K562 (cell line): ENCODE results near the gene ATXN1. TPM values are rescaled to one million over a fixed set of nuclear protein-coding genes. Genes with fewer than 3 reads are reported as not detected.

Experiments used
- COPS2 ChIP-seq: fragments of 450-650 bp; conservative IDR thresholded peaks from 2 replicates; pipeline ENCODE4 v1.6.1; 2016; ENCODE audit warnings: mild to moderate bottlenecking, moderate library complexity
- CREB1 ChIP-seq, 2 experiments: sonication (generic) in 1 of 2; formaldehyde crosslinking in 1 of 2; IDR thresholded peaks; 2 replicates each; pipeline versions ENCODE4 v1.6.1 to v1.8.0; 2012 to 2022; ENCODE audit warnings: inconsistent platforms in 1 of 2, mild to moderate bottlenecking in 1 of 2, missing genetic modification reagents in 1 of 2, moderate library complexity in 1 of 2
- GABPB1 ChIP-seq: sonication (generic); formaldehyde crosslinking; IDR thresholded peaks from 2 replicates; pipeline ENCODE4 v1.8.0; 2022; ENCODE audit warnings: mild to moderate bottlenecking, missing genetic modification reagents
- PRPF4 ChIP-seq: fragments of 200-400 bp; formaldehyde crosslinking; IDR thresholded peaks from one replicate; pipeline ENCODE4 v1.6.1; 2017; ENCODE audit warnings: low read length, low read depth, mild to moderate bottlenecking; ENCODE audit not compliant: insufficient read depth, poor library complexity, severe bottlenecking
- SMAD3 ChIP-seq: fragments of 450-650 bp; formaldehyde crosslinking; conservative IDR thresholded peaks from 2 replicates; pipeline ENCODE4 v1.4.0; 2020; ENCODE audit warnings: mild to moderate bottlenecking
- SMC3 ChIP-seq: conservative IDR thresholded peaks from 2 replicates; pipeline ENCODE4 v1.6.1; 2011; ENCODE audit warnings: low read depth, low read length, improper control_type of control experiment; ENCODE audit not compliant: insufficient read depth
- XRCC3 ChIP-seq: fragments of 450-650 bp; IDR thresholded peaks from 2 replicates; pipeline ENCODE4 v1.6.1; 2017; ENCODE audit warnings: mild to moderate bottlenecking, moderate library complexity
- XRCC5 ChIP-seq: fragments of 200-400 bp; formaldehyde crosslinking; IDR thresholded peaks from 2 replicates; pipeline ENCODE4 v1.6.1; 2017; ENCODE audit warnings: low read depth, mild to moderate bottlenecking, low read length
- polyA plus RNA-seq, 8 experiments: library from polyadenylated mRNA; depleted of rRNA in 4 of 8; stranded (reverse) in 5 of 8; unstranded in 3 of 8; fragments of >200 nt; fragmentation: Nextera tagmentation in 2 of 8; fragmentation: Illumina TruSeq in 1 of 8; extraction: Ambion mirVana in 2 of 8; extraction: Trizol in 1 of 8; gene quantifications; 2 replicates each; pipeline versions ENCODE4 v1.2.1 to v1.2.3, GENCODE V29; 2011 to 2014; ENCODE audit warnings: inconsistent platforms in 1 of 8, missing spikeins in 1 of 8
- total RNA-seq, 7 experiments: library from RNA; depleted of rRNA in 6 of 7; stranded (reverse); fragments of >200 nt in 6 of 7; fragmentation: Illumina TruSeq in 2 of 7; extraction: Trizol in 2 of 7; gene quantifications; 2 replicates each; pipeline versions ENCODE4 v1.2.1 to v1.2.3, GENCODE V29; 2011 to 2021; ENCODE audit warnings: low replicate concordance in 1 of 7
- TF ChIP-seq, protein P1 (sequence below): fragments of 200-800 bp; sonication (Bioruptor generic); IDR thresholded peaks from 2 replicates; pipeline ENCODE4 v1.6.1; 2017; ENCODE audit warnings: missing genetic modification characterization, missing compliant biosample characterization
- TF ChIP-seq, protein P2 (sequence below): fragments of 250-450 bp; sonication (Bioruptor Pico); IDR thresholded peaks from 2 replicates; pipeline ENCODE4 v1.8.0; 2022; ENCODE audit warnings: moderate library complexity, mild to moderate bottlenecking, inconsistent platforms

Gene ATXN1
- total and polyA plus RNA-seq, 9 of the 15 experiments (the other 6 are each of a cell fraction or from before 2014, with no cell fraction given) = under 0.01 to 1.2 (median 0.58) TPM

DNA sequence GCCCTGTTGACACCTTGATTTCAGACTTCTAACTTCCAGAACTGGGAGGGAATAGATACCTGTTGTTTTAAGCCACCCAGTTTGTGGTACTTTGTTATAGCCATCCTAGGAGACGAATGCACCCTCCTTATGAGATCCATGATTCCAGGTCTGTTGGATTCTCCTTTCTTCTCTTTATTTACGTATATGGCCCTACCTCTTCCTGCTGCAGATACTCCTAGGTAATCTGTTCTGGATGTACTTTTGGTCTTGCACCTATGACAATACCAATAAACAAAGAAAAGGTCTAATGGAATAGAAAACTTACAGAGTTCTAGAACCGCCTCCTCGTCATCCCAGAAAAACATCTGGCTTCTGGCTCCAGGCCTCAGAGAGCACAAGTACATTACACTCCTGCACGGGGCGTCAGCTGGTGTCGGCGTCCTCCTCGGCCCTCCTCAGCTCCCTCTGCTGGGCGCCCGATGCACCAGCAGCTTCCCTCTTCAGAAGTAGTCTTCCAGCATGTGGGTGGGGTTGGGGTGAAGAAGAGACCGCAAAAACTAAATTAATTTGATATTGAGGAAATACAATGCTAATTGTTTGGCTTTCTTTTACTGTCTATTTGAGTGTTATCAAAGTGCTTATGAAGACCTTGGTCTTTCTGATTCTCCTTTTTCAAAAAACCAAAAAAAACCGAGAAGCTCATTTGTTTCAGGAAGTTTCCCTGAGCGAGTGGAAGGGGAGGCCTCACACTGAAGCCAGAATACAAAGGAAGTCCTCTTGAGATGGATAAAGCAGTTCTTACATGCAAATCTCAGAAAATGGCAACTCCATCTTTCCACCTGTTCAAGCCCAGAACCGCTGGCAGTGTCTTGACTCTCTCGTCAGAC, 9.7 kb upstream of the ATXN1 start (continued):
- TF ChIP-seq, protein P1, sequence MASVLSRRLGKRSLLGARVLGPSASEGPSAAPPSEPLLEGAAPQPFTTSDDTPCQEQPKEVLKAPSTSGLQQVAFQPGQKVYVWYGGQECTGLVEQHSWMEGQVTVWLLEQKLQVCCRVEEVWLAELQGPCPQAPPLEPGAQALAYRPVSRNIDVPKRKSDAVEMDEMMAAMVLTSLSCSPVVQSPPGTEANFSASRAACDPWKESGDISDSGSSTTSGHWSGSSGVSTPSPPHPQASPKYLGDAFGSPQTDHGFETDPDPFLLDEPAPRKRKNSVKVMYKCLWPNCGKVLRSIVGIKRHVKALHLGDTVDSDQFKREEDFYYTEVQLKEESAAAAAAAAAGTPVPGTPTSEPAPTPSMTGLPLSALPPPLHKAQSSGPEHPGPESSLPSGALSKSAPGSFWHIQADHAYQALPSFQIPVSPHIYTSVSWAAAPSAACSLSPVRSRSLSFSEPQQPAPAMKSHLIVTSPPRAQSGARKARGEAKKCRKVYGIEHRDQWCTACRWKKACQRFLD (CRISPR knock-in tag) = no peak
- 0 out of 2 replicates have a peak, but pooled peaks have one; percentile 22 for TF ChIP-seq CREB1 (IDR thresholded peaks at IDR 0.05)
- peak; percentile 67 for TF ChIP-seq CREB1 (CRISPR knock-in tag; IDR thresholded peaks at IDR 0.05)
- TF ChIP-seq SMC3 = peak; percentile 84
- TF ChIP-seq COPS2 = no peak
- TF ChIP-seq PRPF4 = no peak
- TF ChIP-seq XRCC5 = peak; percentile 87
- no peak for TF ChIP-seq SMAD3
- TF ChIP-seq GABPB1 (CRISPR knock-in tag) = peak; percentile 23; the same call in 1 of the 2 replicates
- TF ChIP-seq XRCC3 = no peak
- TF ChIP-seq, protein P2, sequence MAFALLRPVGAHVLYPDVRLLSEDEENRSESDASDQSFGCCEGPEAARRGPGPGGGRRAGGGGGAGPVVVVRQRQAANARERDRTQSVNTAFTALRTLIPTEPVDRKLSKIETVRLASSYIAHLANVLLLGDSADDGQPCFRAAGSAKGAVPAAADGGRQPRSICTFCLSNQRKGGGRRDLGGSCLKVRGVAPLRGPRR = no peak
